HG02870 (cell line): Measurements from ENCODE around the gene FOXL1.

Experiments used
- ATAC-seq: cut with Tn5 transposase; IDR thresholded peaks from one replicate; pipeline ENCODE4 v1.9.1; 2021; ENCODE audit warnings: mild to moderate bottlenecking, moderate library complexity; ENCODE audit not compliant: unreplicated experiment

FOXL1 gene

GRCh38 chr16:86625821-86626220 is 47.5 kb downstream of the FOXL1 start:
- ATAC-seq: no peak

GRCh38 chr16:86626284-86626683 is 47.9 kb downstream of the FOXL1 start:
- ATAC-seq: no peak

GRCh38 chr16:86626966-86627365 is 48.6 kb downstream of the FOXL1 start:
- no peak for ATAC-seq

- no peak for ATAC-seq
Measured at GRCh38 chr16:86628614-86629013, 50.3 kb downstream of the FOXL1 start.

GRCh38 chr16:86630471-86630870 is 52.1 kb downstream of the FOXL1 start:
- ATAC-seq: no peak

- no peak for ATAC-seq
Measured at GRCh38 chr16:86631444-86631843, 53.1 kb downstream of the FOXL1 start.
